ENCODE data around the gene NSUN6. TPM values are rescaled to one million over a fixed set of nuclear protein-coding genes. Genes with fewer than 3 reads are reported as not detected.

Gene NSUN6
- total RNA-seq, 1 experiment from 2014 or later, result 12.5 TPM

DNA sequence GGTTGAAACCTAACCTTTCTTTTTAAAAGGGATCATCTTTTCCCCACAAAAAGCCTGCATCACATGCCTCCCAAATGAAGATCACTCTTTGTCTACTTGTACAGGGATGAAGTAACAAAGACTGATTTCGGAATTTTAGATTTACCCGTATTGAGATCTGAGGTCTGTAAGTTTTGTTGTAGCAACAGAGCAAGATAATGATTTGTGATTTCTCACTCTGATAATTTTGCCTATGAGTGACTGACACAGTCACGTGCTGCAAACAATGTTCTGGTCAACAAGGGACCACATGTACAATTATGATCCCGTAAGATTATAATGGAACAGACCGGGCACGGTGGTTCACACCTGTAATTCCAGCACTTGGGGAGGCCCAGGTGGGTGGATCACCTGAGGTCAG is 39.2 kb upstream of the NSUN6 start:
- RAD21 ChIA-PET (ENCODE audit: low non-redundant PET in 1 of 2, low total read pairs in 2 of 2, uncharacterized antibody in 2 of 2, unreplicated experiment in 2 of 2), result no interaction called here
- CTCF ChIA-PET, result no interaction called here
- TF ChIP-seq EZH2 (IDR thresholded peaks at IDR 0.05) (no peak), TCF7L2 (IDR thresholded peaks at IDR 0.05; ENCODE audit: borderline replicate concordance, extremely low read depth, insufficient read depth, insufficient read length) (no peak), POLR2A (IDR thresholded peaks at IDR 0.05; ENCODE audit: borderline replicate concordance, extremely low read depth, insufficient read depth, insufficient read length) (no peak), YY1 (IDR thresholded peaks at IDR 0.05; ENCODE audit: extremely low read depth, insufficient replicate concordance, low read depth, low read length) (no peak), EZH2phosphoT487 (IDR thresholded peaks at IDR 0.05; ENCODE audit: borderline replicate concordance) (no peak), ZNF274 (IDR thresholded peaks at IDR 0.05; ENCODE audit: low read depth, low read length) (no peak), REST (IDR thresholded peaks at IDR 0.05; ENCODE audit: low read depth) (no peak), MAX (IDR thresholded peaks at IDR 0.05) (no peak)

More for the DNA sequence above, 39.2 kb upstream of the NSUN6 start:
- DNase-seq (ENCODE audit: low read depth, low spot score) (no peak), ATAC-seq (no peak)
- H3K27me3 ChIP-seq (ENCODE audit: insufficient read depth, low read length), result no peaks in the 10 kb centered on the region
- peaks cover 0 to under 1% of the 10 kb centered on the region in 2 experiments; a peak in 1 of 4 replicates for H3K4me1 ChIP-seq (ENCODE audit: control insufficient read depth in 1 of 2, insufficient read depth in 2 of 2, low read length in 2 of 2)
- H3K4me2 ChIP-seq (ENCODE audit: low read length), result no peak overlapping the region
- no TSS peak for BruUV-seq (replicated peaks)
- no peaks in the 10 kb centered on the region for H3K9me3 ChIP-seq (ENCODE audit: control insufficient read depth in 1 of 2, insufficient read depth in 1 of 2, low read depth in 1 of 2, low read length in 2 of 2)
- POLR2A ChIA-PET, result no interaction called here
- H4K20me1 ChIP-seq (ENCODE audit: insufficient read depth), result no peaks in the 10 kb centered on the region
- H2AFZ ChIP-seq (ENCODE audit: low read depth, low read length, poor library complexity, severe bottlenecking), result no peak overlapping the region
- no peaks in the 10 kb centered on the region for H3K9me2 ChIP-seq (ENCODE audit: insufficient read depth)
- intact Hi-C loops (cut with micrococcal nuclease), result no loop called here
- H3K27ac ChIP-seq (ENCODE audit: low read depth, low read length), result no peak overlapping the region
- no peaks in the 10 kb centered on the region for H3K79me2 ChIP-seq (ENCODE audit: insufficient read depth, low read length)
- H3K36me3 ChIP-seq (ENCODE audit: control insufficient read depth in 1 of 2, insufficient read depth in 2 of 2, low read length in 2 of 2), result no peaks in the 10 kb centered on the region
- H3K4me3 ChIP-seq (replicated peaks in 1 of 2; ENCODE audit: low read depth in 1 of 2, low read length in 2 of 2), result no peak overlapping the region
- H3K9ac ChIP-seq (ENCODE audit: low read length), result no peak overlapping the region
